ENCODE data around the gene ANTKMT.

Gene ANTKMT

DNA sequence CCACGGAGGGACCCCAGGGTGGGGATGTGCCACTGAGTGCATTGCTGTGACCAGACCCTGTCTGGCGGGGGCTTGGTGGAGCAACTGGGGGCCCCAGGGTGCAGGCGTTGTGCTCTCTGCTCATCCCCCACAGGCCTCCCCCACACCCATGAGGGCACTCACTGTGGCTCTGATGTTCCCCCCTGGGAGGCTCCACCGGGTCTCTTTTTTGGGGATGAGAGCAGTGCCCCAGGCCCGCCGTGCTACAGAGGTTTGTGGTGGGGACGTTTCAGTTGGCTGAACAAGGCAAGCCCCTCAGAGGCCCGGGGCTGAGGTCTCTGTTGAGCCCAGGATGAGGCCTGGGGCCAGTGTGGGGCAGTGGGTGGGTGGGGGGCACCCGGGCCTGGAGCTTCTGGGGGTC lies 2.7 kb downstream of the ANTKMT start:
- TF ChIP-seq, protein P1, sequence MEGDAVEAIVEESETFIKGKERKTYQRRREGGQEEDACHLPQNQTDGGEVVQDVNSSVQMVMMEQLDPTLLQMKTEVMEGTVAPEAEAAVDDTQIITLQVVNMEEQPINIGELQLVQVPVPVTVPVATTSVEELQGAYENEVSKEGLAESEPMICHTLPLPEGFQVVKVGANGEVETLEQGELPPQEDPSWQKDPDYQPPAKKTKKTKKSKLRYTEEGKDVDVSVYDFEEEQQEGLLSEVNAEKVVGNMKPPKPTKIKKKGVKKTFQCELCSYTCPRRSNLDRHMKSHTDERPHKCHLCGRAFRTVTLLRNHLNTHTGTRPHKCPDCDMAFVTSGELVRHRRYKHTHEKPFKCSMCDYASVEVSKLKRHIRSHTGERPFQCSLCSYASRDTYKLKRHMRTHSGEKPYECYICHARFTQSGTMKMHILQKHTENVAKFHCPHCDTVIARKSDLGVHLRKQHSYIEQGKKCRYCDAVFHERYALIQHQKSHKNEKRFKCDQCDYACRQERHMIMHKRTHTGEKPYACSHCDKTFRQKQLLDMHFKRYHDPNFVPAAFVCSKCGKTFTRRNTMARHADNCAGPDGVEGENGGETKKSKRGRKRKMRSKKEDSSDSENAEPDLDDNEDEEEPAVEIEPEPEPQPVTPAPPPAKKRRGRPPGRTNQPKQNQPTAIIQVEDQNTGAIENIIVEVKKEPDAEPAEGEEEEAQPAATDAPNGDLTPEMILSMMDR (conservative IDR thresholded peaks at IDR 0.05; ENCODE audit: low read length), result no peak
- DNase-seq (ENCODE audit: low read depth), result no peak
- no peak overlapping the region for H3K4me3 ChIP-seq (ENCODE audit: low read length)

DNA sequence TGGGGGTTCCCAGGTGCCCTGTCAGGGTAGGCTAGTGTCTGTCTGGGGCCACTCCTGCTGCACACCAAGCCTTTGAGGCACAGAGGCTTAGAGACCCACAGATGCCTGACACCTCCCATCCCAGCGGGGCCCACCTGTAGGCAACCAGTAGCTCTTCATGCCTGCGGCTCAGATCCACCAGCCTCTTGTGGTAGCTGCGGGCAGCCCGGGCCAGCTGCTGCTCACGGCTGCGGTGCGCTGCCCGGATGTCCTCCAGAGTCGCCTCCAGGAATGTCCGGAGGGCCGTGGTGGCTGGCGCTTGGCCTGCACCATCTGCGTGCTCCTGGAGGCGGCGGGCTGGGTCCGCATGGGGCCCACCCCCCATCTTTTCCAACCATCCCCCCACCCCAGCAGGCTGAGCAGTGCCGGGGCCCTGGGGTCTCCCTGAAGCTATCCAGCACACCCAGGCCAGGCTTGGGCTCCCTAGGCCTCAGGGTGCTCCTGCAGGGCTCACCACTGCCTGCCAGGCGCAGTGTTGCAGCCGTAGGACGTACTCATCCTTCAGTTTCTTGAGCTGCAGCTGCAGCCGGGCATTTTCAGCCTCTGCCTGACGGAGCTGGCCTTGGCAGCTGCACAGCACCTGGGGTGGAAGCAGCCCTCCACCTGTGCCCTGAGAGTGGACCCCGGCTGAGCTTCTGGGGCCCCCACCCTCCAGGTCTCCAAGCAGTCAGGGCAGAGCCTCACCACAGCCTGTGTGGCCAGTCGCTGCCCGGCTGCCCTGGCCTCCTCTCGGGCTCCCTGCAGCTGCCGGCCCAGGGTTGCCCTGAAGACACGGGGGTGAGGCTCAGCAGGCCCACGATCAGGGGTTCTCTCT lies 3.5 kb downstream of the ANTKMT start:
- no peak overlapping the region for H3K4me3 ChIP-seq (ENCODE audit: low read length)
- TF ChIP-seq, protein P1 (conservative IDR thresholded peaks at IDR 0.05; ENCODE audit: low read length), result no peak
- DNase-seq (ENCODE audit: low read depth), result no peak

DNA sequence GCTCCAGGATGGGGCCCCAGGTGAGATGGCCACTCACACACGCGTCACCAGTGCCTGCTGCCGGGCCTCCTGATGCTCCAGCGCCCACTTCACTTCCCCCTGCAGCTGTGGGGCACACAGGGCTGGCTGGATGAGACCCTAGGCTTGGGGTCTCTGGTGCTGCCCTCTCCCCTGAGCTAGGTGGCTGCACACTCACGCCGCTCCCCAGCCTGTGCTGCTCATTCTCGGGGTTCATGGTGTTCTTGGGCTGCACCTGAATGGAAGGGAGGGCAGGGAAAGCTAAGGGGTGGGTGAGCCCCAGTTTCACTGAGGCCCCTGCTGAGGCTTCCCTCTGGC lies 4.1 kb downstream of the ANTKMT start:
- no peak overlapping the region for H3K4me3 ChIP-seq (ENCODE audit: low read length)
- TF ChIP-seq, protein P1 (conservative IDR thresholded peaks at IDR 0.05; ENCODE audit: low read length), result no peak
- DNase-seq (ENCODE audit: low read depth), result no peak

DNA sequence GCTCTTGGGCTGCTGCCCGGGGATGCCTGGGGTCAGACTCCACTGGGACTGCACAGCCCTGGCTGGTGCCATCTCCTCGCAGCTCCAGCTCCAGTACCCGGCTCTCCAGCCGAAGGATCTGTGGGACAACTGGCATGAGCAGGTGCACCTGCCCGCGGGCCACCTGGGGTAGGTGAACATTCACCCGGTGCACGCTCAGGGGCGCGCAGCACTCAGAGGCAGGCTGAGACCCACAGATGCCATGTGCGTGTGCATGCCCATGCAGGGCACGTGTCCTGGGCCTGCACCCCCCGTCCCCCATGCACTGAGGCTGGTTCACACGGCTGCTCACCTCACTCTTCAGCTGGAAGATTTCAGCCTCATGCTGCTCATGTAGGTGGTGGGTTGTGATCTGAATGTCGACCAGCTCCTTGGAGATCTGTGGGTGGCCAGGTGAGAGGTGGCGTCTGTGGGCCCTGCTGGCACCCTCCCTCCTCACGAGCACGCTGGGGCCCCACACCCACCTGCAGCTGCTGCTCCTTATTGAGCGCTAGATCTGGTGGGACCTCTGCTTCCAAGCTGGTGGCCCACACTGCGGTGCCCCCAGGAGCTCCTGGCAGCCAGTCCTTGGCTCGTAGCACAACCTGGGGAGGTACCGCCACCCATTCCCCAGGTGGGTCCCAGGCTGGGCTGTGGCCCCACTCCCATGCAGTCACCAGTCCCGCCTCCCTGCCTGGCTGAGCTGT lies 4.7 kb downstream of the ANTKMT start:
- TF ChIP-seq, protein P1 (conservative IDR thresholded peaks at IDR 0.05; ENCODE audit: low read length), result no peak
- H3K4me3 ChIP-seq (ENCODE audit: low read length), result no peak overlapping the region
- no peak for DNase-seq (ENCODE audit: low read depth)

DNA sequence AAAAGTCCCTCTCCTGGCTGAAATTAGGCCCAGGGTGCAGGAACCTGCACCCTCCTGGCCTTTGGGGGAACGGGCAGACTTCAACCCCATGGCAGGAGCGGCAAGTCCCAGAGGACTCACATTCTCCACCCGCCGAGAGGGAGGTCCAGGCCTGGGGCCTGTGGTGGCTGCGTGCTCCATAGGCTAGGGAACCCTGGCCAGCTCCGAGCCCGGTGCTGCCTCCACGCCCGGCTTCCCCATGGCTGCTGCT lies 5.2 kb downstream of the ANTKMT start:
- TF ChIP-seq, protein P1 (conservative IDR thresholded peaks at IDR 0.05; ENCODE audit: low read length), result no peak
- DNase-seq (ENCODE audit: low read depth), result no peak
- H3K4me3 ChIP-seq (ENCODE audit: low read length), result no peak overlapping the region

DNA sequence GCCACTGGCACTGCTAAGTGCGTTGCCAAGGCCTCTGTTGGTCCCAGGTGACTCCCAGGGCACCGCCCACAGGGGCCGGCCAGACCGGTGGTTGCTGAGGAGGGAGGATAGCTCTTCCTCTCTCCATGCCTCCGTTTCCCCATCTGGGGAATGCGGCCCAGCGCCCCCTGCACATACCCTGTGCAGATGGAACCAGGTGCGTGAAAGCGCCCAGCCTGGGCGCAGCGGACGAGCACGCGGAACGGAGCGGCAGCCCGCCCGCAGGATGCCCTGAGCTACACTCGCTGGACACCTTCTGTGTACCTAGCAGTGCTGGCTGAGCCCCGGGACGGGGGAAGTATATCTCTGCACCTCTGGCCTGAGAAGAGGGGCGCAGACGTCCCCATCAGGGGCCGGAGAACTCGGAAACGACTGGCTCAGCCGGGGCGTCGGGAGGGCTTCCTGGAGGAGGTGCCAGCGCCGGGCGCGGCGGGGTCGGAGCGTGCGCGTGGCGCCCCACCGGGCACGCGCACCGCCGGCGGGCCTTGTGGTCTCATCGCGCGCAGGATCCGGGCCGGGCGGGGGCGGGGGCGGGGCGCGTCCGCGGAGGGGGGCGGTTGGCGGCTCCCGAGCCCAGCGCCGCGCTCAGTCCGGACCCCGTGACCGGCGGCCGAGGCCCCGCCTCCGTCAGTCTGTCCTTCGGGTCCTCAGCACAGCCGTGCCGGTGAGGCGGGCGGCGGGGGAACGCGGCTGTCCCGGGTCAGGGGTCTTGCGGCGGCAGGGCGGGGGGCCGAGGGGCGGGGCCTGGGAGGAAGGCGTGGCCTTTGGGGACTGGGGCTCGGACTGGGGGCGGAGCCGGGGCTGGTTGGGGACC lies 5.7 kb downstream of the ANTKMT start, which contains the start of the genes CCDC78 and HAGHL:
Gene CCDC78 (minus strand): TSS at position 6 of the 853 bp plus-strand sequence. CDS start 76 bp downstream, outside the sequence.
Gene HAGHL (plus strand): TSS at position 669 of the 853 bp plus-strand sequence. CDS start 404 bp downstream, outside the sequence.
- DNase-seq (ENCODE audit: low read depth), result peak; percentile 20
- TF ChIP-seq, protein P1 (conservative IDR thresholded peaks at IDR 0.05; ENCODE audit: low read length), result no peak
- H3K4me3 ChIP-seq (ENCODE audit: low read length), result peak within 1 kb of the TSS; percentile 67
